Immature natural killer cell (primary cell): Measurements from ENCODE around the gene ZNF549. TPM values are rescaled to one million over a fixed set of nuclear protein-coding genes. Genes with fewer than 3 reads are reported as not detected.

ENCODE experiments used
- DNase-seq, 3 donors: peaks; one replicate each; pipeline ENCODE4 v3.0.0; 2022; ENCODE audit warnings: mixed read lengths in 1 of 3
- H3K27ac Mint-ChIP-seq, 6 donors: one replicate each; pipeline ENCODE4 v1.8.0; 2020; ENCODE audit warnings: mixed read lengths in 6 of 6, mild to moderate bottlenecking in 5 of 6, inconsistent platforms in 4 of 6, moderate library complexity in 3 of 6
- H3K27me3 Mint-ChIP-seq, 3 donors: one replicate each; pipeline ENCODE4 v1.8.0; 2020 to 2021; ENCODE audit warnings: low read depth in 3 of 3, mild to moderate bottlenecking in 3 of 3, mixed read lengths in 3 of 3, moderate library complexity in 3 of 3, inconsistent platforms in 1 of 3
- H3K36me3 Mint-ChIP-seq, 3 donors: one replicate each; pipeline ENCODE4 v1.8.0; 2020; ENCODE audit warnings: mixed read lengths in 3 of 3, inconsistent platforms in 2 of 3, mild to moderate bottlenecking in 2 of 3
- H3K4me1 Mint-ChIP-seq, 2 donors: one replicate each; pipeline ENCODE4 v1.8.0; 2020; ENCODE audit warnings: inconsistent platforms in 2 of 2, mild to moderate bottlenecking in 2 of 2, mixed read lengths in 2 of 2, moderate library complexity in 1 of 2
- H3K4me3 Mint-ChIP-seq, 5 donors: one replicate each; pipeline ENCODE4 v1.8.0; 2020; ENCODE audit warnings: mild to moderate bottlenecking in 5 of 5, mixed read lengths in 5 of 5, inconsistent platforms in 3 of 5, moderate library complexity in 3 of 5
- H3K9me3 Mint-ChIP-seq, 6 donors: one replicate each; pipeline ENCODE4 v1.8.0; 2020; ENCODE audit warnings: mild to moderate bottlenecking in 6 of 6, mixed read lengths in 6 of 6, inconsistent platforms in 4 of 6, moderate library complexity in 3 of 6
- polyA plus RNA-seq, 3 donors: library from polyadenylated mRNA; unstranded; fragments of 300-500 nt; fragmentation: Illumina TruSeq; gene quantifications; one replicate each; pipeline ENCODE4 v1.2.3, GENCODE V29; 2021

The ZNF549 gene
- polyA plus RNA-seq, 3 donors from 2014 or later = 3.1 to 7.1 (median 6.9) TPM

- peaks cover 27 to 60% (median 49%) of the 10 kb centered on the region in 6 donors for H3K9me3 Mint-ChIP-seq
- peak; percentile 94 to 96 (median 95) for DNase-seq
- peaks cover 5 to 7% (median 5%) of the 10 kb centered on the region in 3 donors for H3K27me3 Mint-ChIP-seq
- H3K27ac Mint-ChIP-seq = peak within 1 kb of the TSS; percentile 73 to 91 (median 86)
- H3K4me3 Mint-ChIP-seq = peak within 1 kb of the TSS; percentile 79 to 89 (median 86)
- H3K36me3 Mint-ChIP-seq = peaks cover 41 to 51% (median 44%) of the 10 kb centered on the region in 3 donors
- H3K4me1 Mint-ChIP-seq = peaks cover 25 to 35% of the 10 kb centered on the region in 2 donors
Measured at GRCh38 chr19:57578487-57579205, 51.5 kb downstream of the ZNF549 start, which contains the start of gene ZNF416. ZNF416 (minus strand) TSS chr19:57578911; CDS start chr19:57578704, 207 bp downstream.

DNA sequence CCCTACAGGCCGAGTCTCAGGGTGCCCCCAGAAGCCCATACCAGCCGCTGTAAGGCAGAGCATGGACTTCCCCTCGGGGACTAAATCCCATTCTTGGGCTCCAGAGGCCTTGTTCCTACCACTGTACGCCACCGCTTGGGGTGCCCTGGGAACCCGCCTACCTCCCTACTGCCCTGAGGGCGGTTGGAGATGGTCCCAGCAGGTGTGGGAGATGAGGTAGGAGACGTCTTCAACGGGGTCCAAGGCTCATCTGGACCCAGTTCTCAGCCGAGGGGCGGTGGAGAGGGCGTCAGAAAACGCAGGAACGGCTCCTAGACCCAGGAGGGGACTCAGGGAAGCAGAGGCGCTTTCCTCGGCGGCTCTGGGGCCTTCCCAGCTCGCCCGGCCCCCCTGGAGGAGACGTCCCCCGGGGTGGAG is 56.0 kb downstream of the ZNF549 start:
- H3K36me3 Mint-ChIP-seq = peaks cover 28 to 46% (median 36%) of the 10 kb centered on the region in 3 donors
- peaks cover 29 to 35% of the 10 kb centered on the region in 2 donors for H3K4me1 Mint-ChIP-seq
- H3K4me3 Mint-ChIP-seq = peak overlapping the region in 3 of 5 donors; percentile 27 to 93 (median 38)
- H3K27me3 Mint-ChIP-seq = peaks cover 6 to 12% (median 10%) of the 10 kb centered on the region in 3 donors
- peaks cover 18 to 55% (median 42%) of the 10 kb centered on the region in 6 donors for H3K9me3 Mint-ChIP-seq
- no peak overlapping the region for H3K27ac Mint-ChIP-seq
- no peak for DNase-seq

DNA sequence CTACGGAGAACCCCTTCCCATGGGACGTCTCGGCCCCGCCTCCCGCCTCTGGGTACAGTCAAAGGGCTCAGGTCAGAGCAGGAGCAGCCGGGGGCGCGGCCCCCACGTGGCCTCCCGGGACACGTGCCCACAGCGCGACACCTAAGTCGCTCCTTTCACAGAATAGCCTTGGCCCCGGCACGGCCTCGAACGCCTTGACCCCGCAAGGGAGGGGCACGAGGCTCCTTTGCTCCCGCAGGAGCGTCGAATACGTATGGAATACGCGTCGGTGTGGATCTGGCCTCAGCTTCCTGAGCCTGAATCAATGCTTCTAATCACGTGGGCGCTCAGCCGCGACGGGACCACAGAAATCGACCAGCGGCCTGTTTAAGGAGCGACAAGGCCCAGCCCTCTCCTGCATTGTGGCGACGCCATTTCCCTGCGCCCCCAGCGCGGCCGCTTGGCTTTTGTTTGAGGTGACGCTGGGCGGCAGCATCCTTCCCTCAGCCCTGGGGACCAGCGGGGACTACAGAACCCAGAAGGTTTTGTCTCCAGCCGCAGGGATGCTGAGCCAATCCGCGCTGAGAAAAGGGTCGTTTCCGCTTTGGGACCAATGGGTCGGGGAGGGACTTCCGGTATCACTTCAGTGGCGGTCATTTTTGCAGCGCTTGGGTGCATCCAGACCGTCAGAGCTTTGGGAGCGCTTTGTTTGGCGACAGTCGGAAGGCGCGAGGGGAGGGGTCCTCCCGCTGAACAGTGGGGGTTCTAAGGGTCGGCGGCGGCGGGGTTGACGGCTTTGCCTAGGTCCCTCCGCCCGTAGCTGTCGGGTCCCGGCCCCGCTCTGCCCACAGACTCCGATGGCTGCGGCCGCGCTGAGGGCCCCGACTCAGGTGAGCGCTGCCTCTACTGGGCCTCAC is 56.6 kb downstream of the ZNF549 start, which contains the start of gene ZIK1:
Gene ZIK1 (plus strand): TSS at position 625 of the 896 bp plus-strand sequence. CDS start 212 bp downstream, at position 837.
- Mint-ChIP-seq H3K36me3 (peaks cover 33 to 51% (median 42%) of the 10 kb centered on the region in 3 donors), H3K4me3 (peak within 1 kb of the TSS; percentile 89 to 99 (median 95)), H3K4me1 (peaks cover 25 to 30% of the 10 kb centered on the region in 2 donors), H3K27me3 (peaks cover 6 to 13% (median 9%) of the 10 kb centered on the region in 3 donors), H3K9me3 (peaks cover 17 to 61% (median 47%) of the 10 kb centered on the region in 6 donors), H3K27ac (peak within 1 kb of the TSS; percentile 68 to 89 (median 86))
- peak; percentile 86 to 88 (median 88) for DNase-seq

DNA sequence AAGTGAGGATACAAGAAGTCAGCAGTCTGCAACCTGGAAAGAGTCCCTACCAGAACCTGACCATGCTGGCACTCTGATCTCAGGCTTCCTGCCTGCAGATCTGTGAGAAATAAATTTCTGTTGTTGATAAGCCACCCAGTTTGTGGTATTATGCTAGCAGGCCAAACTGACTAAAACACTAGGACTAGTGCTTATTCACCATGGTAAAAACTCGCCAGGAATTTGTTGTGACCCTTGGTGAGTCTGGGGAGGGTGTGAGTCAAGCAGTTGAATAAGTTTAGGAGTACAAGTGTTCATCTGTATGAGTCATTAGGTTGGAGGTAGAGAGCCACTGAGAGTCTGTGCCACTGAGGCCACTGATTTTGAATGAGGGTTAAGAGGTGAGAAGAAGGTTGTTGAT is 60.4 kb downstream of the ZNF549 start:
- no peak overlapping the region for H3K4me3 Mint-ChIP-seq
- no peak for DNase-seq
- H3K4me1 Mint-ChIP-seq = peaks cover 19 to 20% of the 10 kb centered on the region in 2 donors
- no peak overlapping the region for H3K27ac Mint-ChIP-seq
- H3K9me3 Mint-ChIP-seq = peaks cover 33 to 82% (median 73%) of the 10 kb centered on the region in 6 donors
- peaks cover 6 to 12% (median 6%) of the 10 kb centered on the region in 3 donors for H3K27me3 Mint-ChIP-seq
- peaks cover 57 to 74% (median 72%) of the 10 kb centered on the region in 3 donors for H3K36me3 Mint-ChIP-seq

- Mint-ChIP-seq H3K27me3 (peaks cover 3 to 13% (median 6%) of the 10 kb centered on the region in 3 donors), H3K9me3 (peaks cover 6 to 42% (median 31%) of the 10 kb centered on the region in 6 donors), H3K27ac (peak overlapping the region in 4 of 6 donors; percentile 45 to 90 (median 86)), H3K36me3 (peaks cover 32 to 40% (median 36%) of the 10 kb centered on the region in 3 donors), H3K4me1 (peaks cover 21 to 22% of the 10 kb centered on the region in 2 donors), H3K4me3 (peak overlapping the region; percentile 84 to 90 (median 89))
- no peak for DNase-seq
Measured at GRCh38 chr19:57599377-57599760, 72.2 kb downstream of the ZNF549 start.

DNA sequence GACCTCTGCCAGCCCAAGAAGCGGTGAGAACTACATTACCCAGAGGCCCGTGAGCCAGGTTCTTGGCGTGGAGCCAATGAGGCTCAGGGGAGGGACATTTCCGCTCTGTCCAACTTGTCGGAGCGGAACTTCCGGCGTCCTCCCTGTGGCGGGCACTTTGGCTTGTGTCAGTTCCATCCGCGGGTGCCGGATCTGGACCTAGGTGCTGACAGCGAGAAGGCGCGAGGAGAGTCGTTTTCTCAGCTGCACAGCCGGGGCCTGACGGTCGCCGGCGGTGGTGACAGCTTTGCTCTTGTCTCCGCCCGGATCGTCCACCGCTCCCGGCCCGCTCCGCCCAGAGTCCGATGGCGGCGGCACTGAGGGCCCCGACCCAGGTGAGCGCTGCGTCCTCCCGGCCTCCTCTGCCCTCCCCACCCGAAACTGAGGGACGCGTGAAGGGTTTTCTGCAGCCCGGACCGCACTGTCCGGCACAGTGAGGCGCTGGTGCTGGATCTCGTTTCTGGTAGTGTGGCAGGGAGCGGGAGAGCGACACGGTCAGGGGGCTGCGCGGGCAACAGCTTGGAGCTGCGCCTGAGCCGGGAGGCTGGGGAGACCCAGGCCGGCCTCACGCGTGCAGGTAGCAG is 72.7 kb downstream of the ZNF549 start, which contains the start of gene ZNF530:
Gene ZNF530 (plus strand): TSS at position 125 of the 623 bp plus-strand sequence. CDS start 4,461 bp downstream, outside the sequence.
- Mint-ChIP-seq H3K9me3 (peaks cover 6 to 42% (median 32%) of the 10 kb centered on the region in 6 donors), H3K27me3 (peaks cover 3 to 13% (median 6%) of the 10 kb centered on the region in 3 donors), H3K36me3 (peaks cover 37 to 45% (median 41%) of the 10 kb centered on the region in 3 donors), H3K27ac (peak within 1 kb of the TSS in 4 of 6 donors; percentile 45 to 90 (median 86)), H3K4me3 (peak within 1 kb of the TSS; percentile 84 to 90 (median 89)), H3K4me1 (peaks cover 21 to 22% of the 10 kb centered on the region in 2 donors)
- peak; percentile 83 to 88 (median 87) for DNase-seq

DNA sequence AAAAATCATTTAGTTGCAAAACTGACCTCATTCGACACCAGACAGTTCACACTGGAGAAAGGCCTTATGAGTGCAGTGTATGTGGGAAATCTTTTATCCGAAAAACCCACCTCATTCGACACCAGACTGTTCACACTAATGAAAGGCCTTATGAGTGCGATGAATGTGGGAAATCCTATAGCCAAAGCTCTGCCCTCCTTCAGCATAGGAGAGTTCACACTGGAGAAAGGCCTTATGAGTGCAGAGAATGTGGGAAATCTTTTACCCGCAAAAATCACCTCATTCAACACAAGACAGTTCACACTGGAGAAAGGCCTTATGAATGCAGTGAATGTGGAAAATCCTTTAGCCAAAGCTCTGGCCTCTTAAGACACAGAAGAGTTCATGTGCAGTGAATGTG is 79.8 kb downstream of the ZNF549 start:
- DNase-seq = no peak
- Mint-ChIP-seq H3K9me3 (peaks cover 7 to 74% (median 52%) of the 10 kb centered on the region in 6 donors), H3K4me1 (peaks cover 0 to 2% of the 10 kb centered on the region in 2 donors), H3K27ac (no peak overlapping the region), H3K36me3 (peaks cover 50 to 64% (median 64%) of the 10 kb centered on the region in 3 donors), H3K4me3 (no peak overlapping the region), H3K27me3 (peaks cover 2 to 5% (median 4%) of the 10 kb centered on the region in 3 donors)

Other genes starting within 250 kb of the ZNF549 start
- 1 to 10 TPM; 1.1 to 7.0 (median 4.3) TPM for gene ZNF460, start 246.9 kb upstream of the ZNF549 start, polyA plus RNA-seq
- 1 to 10 TPM; 2.1 to 4.6 (median 2.5) TPM for gene ZNF543, start 206.9 kb upstream of the ZNF549 start, polyA plus RNA-seq
- gene ZNF304, start 176.1 kb upstream of the ZNF549 start, polyA plus RNA-seq = 1 to 10 TPM; 1.2 to 3.7 (median 2.0) TPM
- gene TRAPPC2B, start 163.8 kb upstream of the ZNF549 start, polyA plus RNA-seq = 10 to 100 TPM; 22.4 to 33.6 (median 30.9) TPM
- 1 to 10 TPM in 1 of 3 donors, under 1 TPM in 2; 0.54 to 2.1 (median 0.61) TPM for gene ZNF547, start 163.8 kb upstream of the ZNF549 start, polyA plus RNA-seq
- gene ZNF548, start 137.5 kb upstream of the ZNF549 start, polyA plus RNA-seq = 10 to 100 TPM; 13.4 to 16.1 (median 15.9) TPM
- gene ZNF17, start 116.2 kb upstream of the ZNF549 start, polyA plus RNA-seq = 1 to 10 TPM; 4.2 to 5.4 (median 4.3) TPM
- gene ZNF749, start 92.0 kb upstream of the ZNF549 start, polyA plus RNA-seq = 10 to 100 TPM in 2 of 3 donors, 1 to 10 TPM in 1; 4.1 to 41.0 (median 27.0) TPM
- not detected for gene VN1R1, start 70.2 kb upstream of the ZNF549 start, polyA plus RNA-seq
- gene ZNF772, start 49.8 kb upstream of the ZNF549 start, polyA plus RNA-seq = 1 to 10 TPM in 2 of 3 donors, not detected in 1; 2.2 to 2.3 TPM
- gene ZNF419, start 39.6 kb upstream of the ZNF549 start, polyA plus RNA-seq = 1 to 10 TPM; 1.4 to 5.8 (median 2.1) TPM
- 10 to 100 TPM in 1 of 3 donors, 1 to 10 TPM in 2; 3.1 to 14.1 (median 3.3) TPM for gene ZNF773, start 27.4 kb upstream of the ZNF549 start, polyA plus RNA-seq
- gene ZNF550, start 32.5 kb downstream of the ZNF549 start, polyA plus RNA-seq = 1 to 10 TPM; 1.5 to 7.9 (median 5.3) TPM
- 1 to 10 TPM; 3.2 to 6.2 (median 4.1) TPM for gene ZNF416, start 51.6 kb downstream of the ZNF549 start, polyA plus RNA-seq
- 1 to 10 TPM; 4.0 to 8.9 (median 5.5) TPM for gene ZIK1, start 56.8 kb downstream of the ZNF549 start, polyA plus RNA-seq
- 1 to 10 TPM; 2.9 to 8.0 (median 5.2) TPM for gene ZNF530, start 72.5 kb downstream of the ZNF549 start, polyA plus RNA-seq
- gene ZNF134, start 86.9 kb downstream of the ZNF549 start, polyA plus RNA-seq = 10 to 100 TPM; 12.8 to 13.9 (median 13.1) TPM
- 10 to 100 TPM; 10.2 to 26.4 (median 20.5) TPM for gene ZNF211, start 105.8 kb downstream of the ZNF549 start, polyA plus RNA-seq
- under 1 TPM in 1 of 3 donors, not detected in 2; 0.27 TPM for gene ZSCAN4, start 141.6 kb downstream of the ZNF549 start, polyA plus RNA-seq
- 1 to 10 TPM; 5.6 to 6.9 (median 6.0) TPM for gene ZNF551, start 154.6 kb downstream of the ZNF549 start, polyA plus RNA-seq
- 1 to 10 TPM; 1.6 to 4.2 (median 3.2) TPM for gene ZNF154, start 181.8 kb downstream of the ZNF549 start, polyA plus RNA-seq
- 10 to 100 TPM; 13.5 to 21.8 (median 18.0) TPM for gene ZNF671, start 200.3 kb downstream of the ZNF549 start, polyA plus RNA-seq
- gene ZNF776, start 219.5 kb downstream of the ZNF549 start, polyA plus RNA-seq = 1 to 10 TPM; 5.0 to 7.3 (median 5.9) TPM
- gene ZNF586, start 242.3 kb downstream of the ZNF549 start, polyA plus RNA-seq = 10 to 100 TPM in 2 of 3 donors, 1 to 10 TPM in 1; 8.1 to 14.6 (median 10.4) TPM